A549 (cell line): Measurements from ENCODE around the gene PLEKHA6.

Source experiments
- MAX ChIP-seq: IDR thresholded peaks from 2 replicates; pipeline ENCODE4 v1.6.1; 2012
- SREBF2 ChIP-seq: fragments of 450-650 bp; IDR thresholded peaks from 2 replicates; pipeline ENCODE4 v1.6.1; 2014; ENCODE audit warnings: mild to moderate bottlenecking, moderate library complexity
- TF ChIP-seq, protein P1 (sequence below): fragments of >200 bp; sonication (Bioruptor Twin); formaldehyde crosslinking; IDR thresholded peaks from 3 replicates; pipeline ENCODE4 v1.5.1; 2016

GRCh38 chr1:204223129-204223860 is 136.4 kb downstream of the PLEKHA6 start:
- TF ChIP-seq, protein P1, sequence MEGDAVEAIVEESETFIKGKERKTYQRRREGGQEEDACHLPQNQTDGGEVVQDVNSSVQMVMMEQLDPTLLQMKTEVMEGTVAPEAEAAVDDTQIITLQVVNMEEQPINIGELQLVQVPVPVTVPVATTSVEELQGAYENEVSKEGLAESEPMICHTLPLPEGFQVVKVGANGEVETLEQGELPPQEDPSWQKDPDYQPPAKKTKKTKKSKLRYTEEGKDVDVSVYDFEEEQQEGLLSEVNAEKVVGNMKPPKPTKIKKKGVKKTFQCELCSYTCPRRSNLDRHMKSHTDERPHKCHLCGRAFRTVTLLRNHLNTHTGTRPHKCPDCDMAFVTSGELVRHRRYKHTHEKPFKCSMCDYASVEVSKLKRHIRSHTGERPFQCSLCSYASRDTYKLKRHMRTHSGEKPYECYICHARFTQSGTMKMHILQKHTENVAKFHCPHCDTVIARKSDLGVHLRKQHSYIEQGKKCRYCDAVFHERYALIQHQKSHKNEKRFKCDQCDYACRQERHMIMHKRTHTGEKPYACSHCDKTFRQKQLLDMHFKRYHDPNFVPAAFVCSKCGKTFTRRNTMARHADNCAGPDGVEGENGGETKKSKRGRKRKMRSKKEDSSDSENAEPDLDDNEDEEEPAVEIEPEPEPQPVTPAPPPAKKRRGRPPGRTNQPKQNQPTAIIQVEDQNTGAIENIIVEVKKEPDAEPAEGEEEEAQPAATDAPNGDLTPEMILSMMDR = no peak
- TF ChIP-seq MAX (no peak), SREBF2 (no peak)
